Activated CD8-positive, alpha-beta memory T cell treated with anti-CD3 and anti-CD28 coated beads, Interleukin-2, amount 10 ng/mL, durations not matched to agents 7 days and 5 days (primary cell): ENCODE results near the gene NADK2. TPM values are rescaled to one million over a fixed set of nuclear protein-coding genes. Genes with fewer than 3 reads are reported as not detected.

Experiments used
- ATAC-seq: fragments of 150-1000 bp; cut with Tn5 transposase; one replicate; pipeline ENCODE4 v1.10.0; 2021; ENCODE audit warnings: moderate library complexity
- CTCF ChIA-PET: fragments of 350-600 bp; sonication (Branson Sonifier 250); formaldehyde crosslinking; loops from one replicate; lab custom pipeline; 2021; ENCODE audit warnings: antibody characterized with exemption; lab: Charles Lee
- DNase-seq: peaks from one replicate; pipeline ENCODE4 v3.0.0-alpha.2; 2020
- H3K27ac Mint-ChIP-seq: one replicate; pipeline ENCODE4 v1.8.0; 2021; ENCODE audit warnings: mild to moderate bottlenecking, mixed read lengths
- H3K27me3 Mint-ChIP-seq: one replicate; pipeline ENCODE4 v1.8.0; 2021; ENCODE audit warnings: mixed read lengths
- H3K36me3 Mint-ChIP-seq: one replicate; pipeline ENCODE4 v1.8.0; 2021; ENCODE audit warnings: mild to moderate bottlenecking, mixed read lengths
- H3K4me1 Mint-ChIP-seq: one replicate; pipeline ENCODE4 v1.8.0; 2021; ENCODE audit warnings: mixed read lengths
- H3K4me3 Mint-ChIP-seq: one replicate; pipeline ENCODE4 v1.8.0; 2021; ENCODE audit warnings: mild to moderate bottlenecking, moderate library complexity, mixed read lengths
- H3K9me3 Mint-ChIP-seq: one replicate; pipeline ENCODE4 v1.8.0; 2022; ENCODE audit warnings: low read depth, mixed read lengths
- total RNA-seq, 2 experiments: library from RNA; stranded (reverse); gene quantifications; one replicate each; pipeline ENCODE4 v1.2.3, GENCODE V29; 2021

Gene NADK2
- total RNA-seq, 2 experiments from 2014 or later, result 12.5 to 14.9 TPM

GRCh38 chr5:36242534-36243485 is 1.1 kb upstream of the NADK2 start:
- peaks cover 37% of the 10 kb centered on the region for H3K4me1 Mint-ChIP-seq
- peak overlapping the region; percentile 82 for H3K4me3 Mint-ChIP-seq
- peak overlapping the region; percentile 90 for H3K27ac Mint-ChIP-seq
- H3K36me3 Mint-ChIP-seq, result peaks cover 4% of the 10 kb centered on the region
- no peak for DNase-seq
- CTCF ChIA-PET, result interaction anchor here (0.7 to 3.2 kb wide), 20 partner anchors 9 to 448 kb away, joined by 3 to 14 read pairs (median 4); partner anchors contain the start of gene LMBRD2
- peaks cover 8% of the 10 kb centered on the region for H3K27me3 Mint-ChIP-seq
- ATAC-seq, result no peak
- no peaks in the 10 kb centered on the region for H3K9me3 Mint-ChIP-seq

GRCh38 chr5:36240779-36241630 is 720 bp downstream of the NADK2 start:
- peak; percentile 54 for DNase-seq
- ATAC-seq, result peak; percentile 13
- CTCF ChIA-PET, result interaction anchor here (0.6 to 3.2 kb wide), 25 partner anchors 9 to 468 kb away, joined by 3 to 14 read pairs (median 4); partner anchors contain the start of genes LMBRD2 and RANBP3L

GRCh38 chr5:36239370-36240293 is 2.1 kb downstream of the NADK2 start:
- peaks cover 7% of the 10 kb centered on the region for H3K27me3 Mint-ChIP-seq
- H3K4me1 Mint-ChIP-seq, result peaks cover 40% of the 10 kb centered on the region
- no peaks in the 10 kb centered on the region for H3K9me3 Mint-ChIP-seq
- CTCF ChIA-PET, result interaction anchor here (3.2 kb wide), 1 partner anchor 161 kb away, joined by 14 read pairs; no protein-coding TSS in a partner anchor
- ATAC-seq (no peak), DNase-seq (no peak)
- H3K27ac Mint-ChIP-seq, result peak overlapping the region; percentile 75
- H3K4me3 Mint-ChIP-seq, result peak overlapping the region; percentile 74
- peaks cover 4% of the 10 kb centered on the region for H3K36me3 Mint-ChIP-seq

More at GRCh38 chr5:36240779-36241630, 720 bp downstream of the NADK2 start:
- peaks cover 7% of the 10 kb centered on the region for H3K27me3 Mint-ChIP-seq
- peaks cover 40% of the 10 kb centered on the region for H3K4me1 Mint-ChIP-seq
- peak overlapping the region; percentile 83 for H3K27ac Mint-ChIP-seq
- H3K9me3 Mint-ChIP-seq, result no peaks in the 10 kb centered on the region
- H3K4me3 Mint-ChIP-seq, result peak overlapping the region; percentile 74
- peaks cover 4% of the 10 kb centered on the region for H3K36me3 Mint-ChIP-seq

GRCh38 chr5:36238502-36239295 is 3.0 kb downstream of the NADK2 start:
- peaks cover 3% of the 10 kb centered on the region for H3K27me3 Mint-ChIP-seq
- no peak overlapping the region for H3K4me3 Mint-ChIP-seq
- H3K4me1 Mint-ChIP-seq, result peaks cover 37% of the 10 kb centered on the region
- DNase-seq, result no peak
- ATAC-seq, result no peak
- no peaks in the 10 kb centered on the region for H3K9me3 Mint-ChIP-seq
- H3K27ac Mint-ChIP-seq, result no peak overlapping the region
- CTCF ChIA-PET, result no interaction called here
- H3K36me3 Mint-ChIP-seq, result peaks cover 3% of the 10 kb centered on the region

- Mint-ChIP-seq H3K27me3 (no peaks in the 10 kb centered on the region), H3K27ac (no peak overlapping the region), H3K9me3 (no peaks in the 10 kb centered on the region), H3K4me3 (no peak overlapping the region), H3K4me1 (peaks cover 29% of the 10 kb centered on the region), H3K36me3 (peaks cover 2% of the 10 kb centered on the region)
- DNase-seq (no peak), ATAC-seq (no peak)
- CTCF ChIA-PET, result interaction anchor here (1.0 kb wide), 1 partner anchor 60 kb away, joined by 3 read pairs; no protein-coding TSS in a partner anchor
These were observed 4.0 kb downstream of the NADK2 start for GRCh38 chr5:36237751-36238150.

- H3K27me3 Mint-ChIP-seq, result no peaks in the 10 kb centered on the region
- H3K4me1 Mint-ChIP-seq, result peaks cover 22% of the 10 kb centered on the region
- peaks cover 2% of the 10 kb centered on the region for H3K36me3 Mint-ChIP-seq
- CTCF ChIA-PET, result interaction anchor here (1.0 to 1.3 kb wide), 2 partner anchors 59 to 157 kb away, joined by 3 read pairs; no protein-coding TSS in a partner anchor
- no peak overlapping the region for H3K4me3 Mint-ChIP-seq
- H3K27ac Mint-ChIP-seq, result no peak overlapping the region
- no peak for ATAC-seq
- H3K9me3 Mint-ChIP-seq, result no peaks in the 10 kb centered on the region
- no peak for DNase-seq
These were observed 4.9 kb downstream of the NADK2 start for GRCh38 chr5:36236801-36237200.

- no peak for DNase-seq
- Mint-ChIP-seq H3K9me3 (no peaks in the 10 kb centered on the region), H3K4me1 (peaks cover under 1% of the 10 kb centered on the region), H3K4me3 (no peak overlapping the region), H3K27ac (no peak overlapping the region), H3K36me3 (no peaks in the 10 kb centered on the region), H3K27me3 (no peaks in the 10 kb centered on the region)
- CTCF ChIA-PET, result interaction anchor here (1.4 kb wide), 1 partner anchor 9 kb away, joined by 4 read pairs; no protein-coding TSS in a partner anchor
- ATAC-seq, result no peak
These were observed 9.2 kb downstream of the NADK2 start for GRCh38 chr5:36232533-36232932.

- H3K4me1 Mint-ChIP-seq, result no peaks in the 10 kb centered on the region
- no peak overlapping the region for H3K27ac Mint-ChIP-seq
- H3K9me3 Mint-ChIP-seq, result no peaks in the 10 kb centered on the region
- DNase-seq (no peak), ATAC-seq (no peak)
- CTCF ChIA-PET, result interaction anchor here (0.9 to 1.1 kb wide), 2 partner anchors 11 to 151 kb away, joined by 4 read pairs; no protein-coding TSS in a partner anchor
- H3K4me3 Mint-ChIP-seq, result no peak overlapping the region
- peaks cover 3% of the 10 kb centered on the region for H3K36me3 Mint-ChIP-seq
- H3K27me3 Mint-ChIP-seq, result no peaks in the 10 kb centered on the region
These were observed 11.5 kb downstream of the NADK2 start for GRCh38 chr5:36230151-36230790.

- Mint-ChIP-seq H3K27ac (no peak overlapping the region), H3K4me3 (no peak overlapping the region), H3K9me3 (no peaks in the 10 kb centered on the region), H3K27me3 (no peaks in the 10 kb centered on the region), H3K36me3 (peaks cover 9% of the 10 kb centered on the region), H3K4me1 (no peaks in the 10 kb centered on the region)
- no peak for ATAC-seq
- CTCF ChIA-PET, result interaction anchor here (1.5 kb wide), 1 partner anchor 12 kb away, joined by 4 read pairs; no protein-coding TSS in a partner anchor
- DNase-seq, result no peak
These were observed 13.2 kb downstream of the NADK2 start for GRCh38 chr5:36228505-36228904.

GRCh38 chr5:36227046-36227445 is 14.7 kb downstream of the NADK2 start:
- Mint-ChIP-seq H3K9me3 (no peaks in the 10 kb centered on the region), H3K36me3 (peaks cover 9% of the 10 kb centered on the region), H3K27ac (no peak overlapping the region), H3K27me3 (no peaks in the 10 kb centered on the region), H3K4me1 (no peaks in the 10 kb centered on the region), H3K4me3 (no peak overlapping the region)
- ATAC-seq (no peak), DNase-seq (no peak)
- CTCF ChIA-PET, result interaction anchor here (1.3 to 1.5 kb wide), 2 partner anchors 14 to 15 kb away, joined by 3 to 4 read pairs; partner anchors contain the start of gene NADK2

GRCh38 chr5:36222620-36223019 is 19.1 kb downstream of the NADK2 start:
- CTCF ChIA-PET, result no interaction called here
- no peak overlapping the region for H3K4me3 Mint-ChIP-seq
- ATAC-seq (no peak), DNase-seq (no peak)
- H3K9me3 Mint-ChIP-seq, result no peaks in the 10 kb centered on the region
- H3K27me3 Mint-ChIP-seq, result no peaks in the 10 kb centered on the region
- no peak overlapping the region for H3K27ac Mint-ChIP-seq
- H3K36me3 Mint-ChIP-seq, result peaks cover 16% of the 10 kb centered on the region
- H3K4me1 Mint-ChIP-seq, result no peaks in the 10 kb centered on the region
